ENCODE data around the gene NATD1.

Gene NATD1

DNA sequence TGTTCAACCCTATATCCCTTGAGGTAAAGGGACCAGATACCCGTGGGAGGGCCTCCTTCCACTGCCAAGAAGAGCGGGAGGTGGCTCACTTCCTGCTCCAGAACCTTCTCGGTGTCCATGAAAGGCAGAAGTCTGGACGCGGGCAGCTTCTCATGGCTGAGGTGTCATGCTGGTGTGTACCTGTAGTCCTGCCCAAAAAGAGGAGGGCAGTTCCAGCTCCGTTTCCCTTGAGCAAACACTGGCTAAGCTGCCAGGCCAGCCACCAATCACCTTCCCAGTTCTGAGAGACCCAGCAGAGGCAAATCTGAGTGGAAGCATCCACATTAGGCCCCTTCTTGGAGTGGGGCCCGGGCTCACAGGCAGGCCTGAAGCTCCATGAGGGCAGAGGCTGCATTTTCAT is 44.9 kb downstream of the NATD1 start:
- Histone ChIP-seq H3K4me1 (peaks cover 42 to 54% (median 50%) of the 10 kb centered on the region in 10 experiments), H4K20me1 (peaks cover 97 to 100% (median 100%) of the 10 kb centered on the region in 11 experiments), H3K4me2 (peak overlapping the region in 9 of 11 experiments; percentile 2 to 55 (median 30); a peak in 14 of 22 replicates), H3K27ac (peak overlapping the region in 1 of 11 experiments; percentile 16; a peak in 2 of 22 replicates), H3K9me3 (replicated peaks in 1 of 11) (no peaks in the 10 kb centered on the region; a peak in 1 of 22 replicates), H3K9ac (peak overlapping the region in 4 of 11 experiments; percentile 10 to 22 (median 20); a peak in 3 of 22 replicates), H3K36me3 (peaks cover 58 to 87% (median 75%) of the 10 kb centered on the region in 11 experiments), H3K4me3 (no peak overlapping the region), H3K27me3 (no peaks in the 10 kb centered on the region)
- TF ChIP-seq Cebpa-rat (IDR thresholded peaks at IDR 0.05): no peak

GRCh38 chr17:21204935-21205334 is 48.3 kb downstream of the NATD1 start:
- no peak overlapping the region; a peak in 1 of 22 replicates for H3K27ac ChIP-seq
- H3K9me3 ChIP-seq (replicated peaks in 1 of 11): no peaks in the 10 kb centered on the region; a peak in 1 of 22 replicates
- H3K4me1 ChIP-seq: peaks cover 14 to 48% (median 38%) of the 10 kb centered on the region in 10 experiments
- no peak overlapping the region for H3K4me2 ChIP-seq
- no peaks in the 10 kb centered on the region for H3K27me3 ChIP-seq
- H4K20me1 ChIP-seq: peaks cover 98 to 100% (median 100%) of the 10 kb centered on the region in 11 experiments
- peak overlapping the region in 2 of 11 experiments; percentile 1 to 39; a peak in 3 of 22 replicates for H3K9ac ChIP-seq
- H3K36me3 ChIP-seq: peaks cover 72 to 94% (median 84%) of the 10 kb centered on the region in 11 experiments
- no peak for TF ChIP-seq Cebpa-rat (IDR thresholded peaks at IDR 0.05)
- no peak overlapping the region for H3K4me3 ChIP-seq

DNA sequence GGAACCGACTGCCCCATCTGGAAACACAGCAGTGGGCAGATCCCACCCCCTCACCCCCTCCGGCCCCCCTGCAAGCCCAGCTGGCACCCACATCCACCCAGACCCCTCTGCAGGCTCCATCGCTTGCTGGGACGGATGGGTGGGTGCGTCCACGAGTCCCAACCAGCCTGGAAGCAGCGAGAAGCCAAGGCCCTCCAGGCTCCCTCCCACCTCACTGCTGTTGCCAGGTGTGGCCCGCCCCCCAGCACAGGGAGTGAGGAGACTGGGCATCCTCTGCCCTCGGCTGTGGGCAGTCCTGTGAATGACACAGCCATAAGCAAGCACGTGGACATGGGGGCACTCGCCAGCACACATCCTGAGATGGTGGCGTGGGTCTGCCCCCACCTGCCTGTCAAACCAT is 50.7 kb downstream of the NATD1 start:
- H4K20me1 ChIP-seq: peaks cover 99 to 100% (median 100%) of the 10 kb centered on the region in 11 experiments
- H3K4me1 ChIP-seq: peaks cover 0 to 37% (median 24%) of the 10 kb centered on the region in 10 experiments; a peak in 17 of 20 replicates
- no peaks in the 10 kb centered on the region; a peak in 1 of 22 replicates for H3K9me3 ChIP-seq (replicated peaks in 1 of 11)
- no peak overlapping the region for H3K27ac ChIP-seq
- peaks cover 69 to 94% (median 83%) of the 10 kb centered on the region in 11 experiments for H3K36me3 ChIP-seq
- H3K4me3 ChIP-seq: no peak overlapping the region
- no peak overlapping the region for H3K4me2 ChIP-seq
- H3K27me3 ChIP-seq: no peaks in the 10 kb centered on the region
- H3K9ac ChIP-seq: no peak overlapping the region
- no peak for TF ChIP-seq Cebpa-rat (IDR thresholded peaks at IDR 0.05)

GRCh38 chr17:21201874-21202273 is 51.3 kb downstream of the NATD1 start:
- TF ChIP-seq Cebpa-rat (IDR thresholded peaks at IDR 0.05): no peak
- Histone ChIP-seq H3K27me3 (no peaks in the 10 kb centered on the region), H3K36me3 (peaks cover 69 to 94% (median 83%) of the 10 kb centered on the region in 11 experiments), H3K9me3 (replicated peaks in 1 of 11) (no peaks in the 10 kb centered on the region; a peak in 1 of 22 replicates), H3K27ac (no peak overlapping the region), H3K4me2 (no peak overlapping the region), H3K4me1 (peaks cover 0 to 37% (median 24%) of the 10 kb centered on the region in 10 experiments; a peak in 17 of 20 replicates), H3K4me3 (no peak overlapping the region), H4K20me1 (peaks cover 98 to 100% (median 100%) of the 10 kb centered on the region in 11 experiments), H3K9ac (no peak overlapping the region)

GRCh38 chr17:21201298-21201595 is 52.0 kb downstream of the NATD1 start:
- Histone ChIP-seq H3K36me3 (peaks cover 69 to 94% (median 83%) of the 10 kb centered on the region in 11 experiments), H3K4me1 (peaks cover 0 to 38% (median 28%) of the 10 kb centered on the region in 10 experiments; a peak in 17 of 20 replicates), H3K9ac (no peak overlapping the region), H3K27ac (no peak overlapping the region), H3K4me3 (no peak overlapping the region), H3K27me3 (no peaks in the 10 kb centered on the region), H3K9me3 (replicated peaks in 1 of 11) (no peaks in the 10 kb centered on the region; a peak in 1 of 22 replicates), H3K4me2 (0 out of 22 replicates have a peak overlapping the region, but pooled peaks of 1 of the 11 experiments have one; percentile 7), H4K20me1 (peaks cover 98 to 100% (median 100%) of the 10 kb centered on the region in 11 experiments)
- no peak for TF ChIP-seq Cebpa-rat (IDR thresholded peaks at IDR 0.05)

GRCh38 chr17:21200590-21201297 is 52.5 kb downstream of the NATD1 start:
- H3K27ac ChIP-seq: no peak overlapping the region
- peaks cover 97 to 100% (median 100%) of the 10 kb centered on the region in 11 experiments for H4K20me1 ChIP-seq
- H3K9me3 ChIP-seq (replicated peaks in 1 of 11): no peaks in the 10 kb centered on the region
- H3K4me2 ChIP-seq: peak overlapping the region in 5 of 11 experiments; percentile 16 to 39 (median 24); a peak in 5 of 22 replicates
- H3K4me3 ChIP-seq: no peak overlapping the region
- H3K36me3 ChIP-seq: peaks cover 70 to 94% (median 83%) of the 10 kb centered on the region in 11 experiments
- no peaks in the 10 kb centered on the region for H3K27me3 ChIP-seq
- H3K9ac ChIP-seq: no peak overlapping the region
- H3K4me1 ChIP-seq: peaks cover 0 to 43% (median 33%) of the 10 kb centered on the region in 10 experiments; a peak in 18 of 20 replicates
- no peak for TF ChIP-seq Cebpa-rat (IDR thresholded peaks at IDR 0.05)

GRCh38 chr17:21199856-21200255 is 53.4 kb downstream of the NATD1 start:
- peaks cover 88 to 100% (median 100%) of the 10 kb centered on the region in 11 experiments for H4K20me1 ChIP-seq
- H3K27ac ChIP-seq: no peak overlapping the region
- H3K9me3 ChIP-seq (replicated peaks in 1 of 11): no peaks in the 10 kb centered on the region
- no peak overlapping the region for H3K9ac ChIP-seq
- peak overlapping the region in 4 of 11 experiments; percentile 9 to 25 (median 20); a peak in 4 of 22 replicates for H3K4me2 ChIP-seq
- H3K27me3 ChIP-seq: no peaks in the 10 kb centered on the region
- peaks cover 69 to 99% (median 81%) of the 10 kb centered on the region in 11 experiments for H3K36me3 ChIP-seq
- no peak for TF ChIP-seq Cebpa-rat (IDR thresholded peaks at IDR 0.05)
- H3K4me3 ChIP-seq: no peak overlapping the region
- peaks cover 3 to 51% (median 41%) of the 10 kb centered on the region in 10 experiments; a peak in 19 of 20 replicates for H3K4me1 ChIP-seq

DNA sequence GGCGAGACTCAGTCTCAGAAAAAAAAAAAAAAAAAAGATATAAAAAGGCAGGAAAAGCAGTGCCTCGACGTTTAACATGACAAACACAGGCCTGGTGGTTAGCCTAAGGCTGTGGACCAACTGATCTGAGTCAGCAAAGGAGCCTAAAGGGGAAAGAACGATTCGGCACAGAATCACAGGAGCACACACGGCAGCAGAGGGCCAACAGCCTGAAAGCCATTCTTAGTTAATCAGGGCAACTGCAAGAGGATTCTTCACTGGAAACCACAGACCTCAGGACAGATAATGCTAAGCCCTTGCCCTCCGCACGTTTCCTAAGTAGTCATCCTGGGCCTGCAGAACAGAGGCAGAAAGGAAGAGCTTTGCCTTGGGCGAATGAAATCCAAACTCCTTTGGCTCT is 53.9 kb downstream of the NATD1 start:
- peaks cover 69 to 93% (median 81%) of the 10 kb centered on the region in 11 experiments for H3K36me3 ChIP-seq
- H3K9ac ChIP-seq: no peak overlapping the region
- H3K27me3 ChIP-seq: no peaks in the 10 kb centered on the region
- no peak overlapping the region for H3K27ac ChIP-seq
- TF ChIP-seq Cebpa-rat (IDR thresholded peaks at IDR 0.05): no peak
- no peak overlapping the region for H3K4me3 ChIP-seq
- H3K4me1 ChIP-seq: peaks cover 8 to 57% (median 47%) of the 10 kb centered on the region in 10 experiments
- H4K20me1 ChIP-seq: peaks cover 83 to 100% (median 100%) of the 10 kb centered on the region in 11 experiments
- H3K4me2 ChIP-seq: peak overlapping the region in 1 of 11 experiments; percentile 25; a peak in 1 of 22 replicates
- no peaks in the 10 kb centered on the region for H3K9me3 ChIP-seq (replicated peaks in 1 of 11)

DNA sequence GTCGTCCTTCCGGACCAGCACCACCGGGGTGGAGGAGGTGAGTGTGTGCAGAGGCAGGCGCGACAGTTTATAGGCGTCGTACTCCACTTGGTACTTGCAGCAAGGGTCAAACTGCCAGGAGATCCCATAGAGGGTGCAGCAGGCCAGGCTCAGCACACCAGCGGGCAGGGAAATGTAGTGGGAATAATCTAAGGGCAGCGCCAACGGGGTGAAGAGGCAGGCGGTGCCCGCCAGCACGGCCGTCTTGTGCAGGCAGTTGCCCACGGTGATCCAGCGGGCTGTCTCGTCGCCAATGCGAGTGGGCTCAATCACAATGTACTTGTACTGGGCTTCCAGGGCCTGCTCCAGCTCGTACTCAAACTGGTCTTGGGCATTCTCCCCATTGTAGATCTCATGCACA is 54.8 kb downstream of the NATD1 start:
- Histone ChIP-seq H3K27me3 (no peaks in the 10 kb centered on the region), H3K4me2 (no peak overlapping the region), H3K36me3 (peaks cover 66 to 89% (median 76%) of the 10 kb centered on the region in 11 experiments), H3K9me3 (replicated peaks in 1 of 11) (no peaks in the 10 kb centered on the region), H3K4me1 (peaks cover 12 to 64% (median 56%) of the 10 kb centered on the region in 10 experiments), H4K20me1 (peaks cover 74 to 100% (median 94%) of the 10 kb centered on the region in 11 experiments), H3K4me3 (no peak overlapping the region), H3K27ac (no peak overlapping the region), H3K9ac (no peak overlapping the region)
- no peak for TF ChIP-seq Cebpa-rat (IDR thresholded peaks at IDR 0.05)

Measured in BLaER1 treated with 17β-estradiol and CSF1 and Interleukin-3, amounts not matched to agents 10 nM and 100 nM (cell line).